Measurements from ENCODE around the gene SLC16A10. TPM values are rescaled to one million over a fixed set of nuclear protein-coding genes. Genes with fewer than 3 reads are reported as not detected.

The SLC16A10 gene
- total and polyA plus RNA-seq, 2 of the 13 experiments (the other 11 are each of a cell fraction or from before 2014, with no cell fraction given), result 8.2 to 20.1 TPM

- TF ChIP-seq SATB2 (CRISPR knock-in tag; IDR thresholded peaks at IDR 0.05), result no peak
- TF ChIP-seq DMTF1 (CRISPR knock-in tag; IDR thresholded peaks at IDR 0.05), result no peak
- no peak for TF ChIP-seq ZNF275 (CRISPR knock-in tag; IDR thresholded peaks at IDR 0.05; ENCODE audit: borderline replicate concordance)
- TF ChIP-seq ZNF7 (CRISPR knock-in tag; IDR thresholded peaks at IDR 0.05), result no peak
- no peak for TF ChIP-seq KLF12 (CRISPR knock-in tag; IDR thresholded peaks at IDR 0.05; ENCODE audit: borderline replicate concordance)
- no peak for TF ChIP-seq ZFP36L2 (CRISPR knock-in tag; IDR thresholded peaks at IDR 0.05)
- TF ChIP-seq ELF1 (CRISPR knock-in tag; IDR thresholded peaks at IDR 0.05), result no peak
- no peak for TF ChIP-seq IRF9 (CRISPR knock-in tag; IDR thresholded peaks at IDR 0.05; ENCODE audit: borderline replicate concordance)
- no peak for TF ChIP-seq HCFC1 (IDR thresholded peaks at IDR 0.05; ENCODE audit: low read depth, low read length)
- TF ChIP-seq ZNF598 (CRISPR knock-in tag; IDR thresholded peaks at IDR 0.05; ENCODE audit: borderline replicate concordance), result no peak
Measured at GRCh38 chr6:111177131-111177530, 89.8 kb downstream of the SLC16A10 start (continued).
